Thymus (tissue), 11 donors: ENCODE data around the gene ESPNL. TPM values are rescaled to one million over a fixed set of nuclear protein-coding genes. Genes with fewer than 3 reads are reported as not detected.

Experiments used
- DNase-seq, 9 donors: peaks; one replicate each; pipeline ENCODE4 v3.0.0-alpha.2; 2013; ENCODE audit warnings: low spot score in 9 of 9, low read depth in 6 of 9, missing footprints in 1 of 9
- H3K27ac ChIP-seq, 2 donors: one replicate each; pipeline ENCODE4 v1.5.1; 2013; ENCODE audit warnings: control low read depth in 1 of 2, low read depth in 1 of 2, low read length in 1 of 2, mild to moderate bottlenecking in 1 of 2, moderate library complexity in 1 of 2
- H3K27me3 ChIP-seq, 2 donors: one replicate each; pipeline ENCODE4 v1.5.1; 2013; ENCODE audit warnings: low read length in 1 of 2; ENCODE audit not compliant: control insufficient read depth in 2 of 2, insufficient read depth in 1 of 2
- H3K36me3 ChIP-seq, 2 donors: one replicate each; pipeline ENCODE4 v1.5.1; 2013; ENCODE audit warnings: low read length in 1 of 2, mild to moderate bottlenecking in 1 of 2, moderate library complexity in 1 of 2; ENCODE audit not compliant: control insufficient read depth in 2 of 2, insufficient read depth in 2 of 2
- H3K4me1 ChIP-seq, 2 donors: one replicate each; pipeline ENCODE4 v1.5.1; 2013; ENCODE audit warnings: low read length in 2 of 2; ENCODE audit not compliant: control insufficient read depth in 2 of 2, insufficient read depth in 2 of 2
- H3K4me3 ChIP-seq, 2 donors: one replicate each; pipeline ENCODE4 v1.5.1; 2013; ENCODE audit warnings: low read length in 2 of 2, control low read depth in 1 of 2, mild to moderate bottlenecking in 1 of 2
- H3K9me3 ChIP-seq, 2 donors: one replicate each; pipeline ENCODE4 v1.5.1; 2013; ENCODE audit warnings: low read length in 1 of 2, mild to moderate bottlenecking in 1 of 2; ENCODE audit not compliant: control insufficient read depth in 2 of 2, insufficient read depth in 1 of 2
- WGBS: extraction: QIAGEN DNeasy Blood & Tissue Kit; methylation state at CpG from one replicate; pipeline ENCODE4 v1.1.7; 2013; 5-methylcytosine and 5-hydroxymethylcytosine counted together
- polyA plus RNA-seq: library from polyadenylated mRNA; stranded (reverse); fragments of 200-250 nt; gene quantifications from one replicate; pipeline ENCODE4 v1.2.3, GENCODE V29; 2013
- total RNA-seq: library from RNA; stranded (reverse); fragments of 120-200 nt; gene quantifications from one replicate; pipeline ENCODE4 v1.2.4, GENCODE V29; 2013
- donor health status: healthy.

The ESPNL gene
- total and polyA plus RNA-seq, 2 donors: 0.66 to 1.5 TPM

- Histone ChIP-seq H3K27ac (no peak overlapping the region), H3K36me3 (no peaks in the 10 kb centered on the region), H3K27me3 (no peaks in the 10 kb centered on the region), H3K4me1 (no peaks in the 10 kb centered on the region), H3K4me3 (no peak overlapping the region), H3K9me3 (no peaks in the 10 kb centered on the region)
- no peak for DNase-seq
- WGBS: 92% methylated on average over 15 of the region's 15 CpGs
These were observed 35.5 kb downstream of the ESPNL start for GRCh38 chr2:238135601-238136150.

- WGBS: 91% methylated on average over 14 of the region's 14 CpGs
- H3K9me3 ChIP-seq: no peaks in the 10 kb centered on the region
- no peaks in the 10 kb centered on the region for H3K27me3 ChIP-seq
- no peaks in the 10 kb centered on the region for H3K4me1 ChIP-seq
- no peak overlapping the region for H3K4me3 ChIP-seq
- no peaks in the 10 kb centered on the region for H3K36me3 ChIP-seq
- no peak overlapping the region for H3K27ac ChIP-seq
- no peak for DNase-seq
These were observed 36.8 kb downstream of the ESPNL start for GRCh38 chr2:238136820-238137537.

- H3K27ac ChIP-seq: no peak overlapping the region
- 97% methylated on average over 13 of the region's 13 CpGs for WGBS
- no peak overlapping the region for H3K4me3 ChIP-seq
- no peaks in the 10 kb centered on the region for H3K9me3 ChIP-seq
- DNase-seq: no peak
- no peaks in the 10 kb centered on the region for H3K27me3 ChIP-seq
- no peaks in the 10 kb centered on the region for H3K36me3 ChIP-seq
- H3K4me1 ChIP-seq: no peaks in the 10 kb centered on the region
These were observed 37.7 kb downstream of the ESPNL start for GRCh38 chr2:238137885-238138284.

GRCh38 chr2:238138331-238139195, 38.4 kb downstream of the ESPNL start, which contains the start of gene KLHL30:
KLHL30 (plus strand) TSS chr2:238138668; CDS start chr2:238140755, 2,087 bp downstream.
- Histone ChIP-seq H3K9me3 (no peaks in the 10 kb centered on the region), H3K4me3 (no peak within 1 kb of the TSS), H3K36me3 (no peaks in the 10 kb centered on the region), H3K27ac (no peak within 1 kb of the TSS), H3K4me1 (no peaks in the 10 kb centered on the region), H3K27me3 (no peaks in the 10 kb centered on the region)
- 88% methylated on average over 22 of the region's 22 CpGs for WGBS
- DNase-seq: no peak

- Histone ChIP-seq H3K27me3 (no peaks in the 10 kb centered on the region), H3K9me3 (no peaks in the 10 kb centered on the region), H3K4me1 (no peaks in the 10 kb centered on the region), H3K36me3 (no peaks in the 10 kb centered on the region), H3K4me3 (no peak overlapping the region), H3K27ac (no peak overlapping the region)
- 72% methylated on average over 56 of the region's 56 CpGs for WGBS
- DNase-seq: peak in 2 of 9 donors; percentile 18 to 23
These were observed 39.3 kb downstream of the ESPNL start for GRCh38 chr2:238139196-238140039.

GRCh38 chr2:238140040-238140439, 39.9 kb downstream of the ESPNL start:
- Histone ChIP-seq H3K27me3 (no peaks in the 10 kb centered on the region), H3K36me3 (no peaks in the 10 kb centered on the region), H3K4me3 (no peak overlapping the region), H3K27ac (no peak overlapping the region), H3K9me3 (no peaks in the 10 kb centered on the region), H3K4me1 (no peaks in the 10 kb centered on the region)
- 96% methylated on average over 7 of the region's 7 CpGs for WGBS
- DNase-seq: no peak

- H3K36me3 ChIP-seq: no peaks in the 10 kb centered on the region
- no peaks in the 10 kb centered on the region for H3K9me3 ChIP-seq
- no peak for DNase-seq
- H3K4me1 ChIP-seq: no peaks in the 10 kb centered on the region
- no peak overlapping the region for H3K4me3 ChIP-seq
- H3K27ac ChIP-seq: no peak overlapping the region
- H3K27me3 ChIP-seq: no peaks in the 10 kb centered on the region
- WGBS: 98% methylated on average over 60 of the region's 60 CpGs
These were observed 40.8 kb downstream of the ESPNL start for GRCh38 chr2:238140721-238141540.
